HG03103 (cell line): ENCODE measurements around the gene AIM2.

Experiments used
- ATAC-seq: cut with Tn5 transposase; IDR thresholded peaks from one replicate; pipeline ENCODE4 v1.9.1; 2021; ENCODE audit warnings: low read depth; ENCODE audit not compliant: unreplicated experiment

The AIM2 gene

GRCh38 chr1:159025043-159025442 is 51.5 kb downstream of the AIM2 start:
- no peak for ATAC-seq

GRCh38 chr1:159023723-159024122 is 52.8 kb downstream of the AIM2 start:
- ATAC-seq, result no peak

- peak; percentile 91 for ATAC-seq
Observed at GRCh38 chr1:159015440-159015909, 61.1 kb downstream of the AIM2 start.

- ATAC-seq, result no peak
Observed at GRCh38 chr1:159014851-159015250, 61.7 kb downstream of the AIM2 start.

GRCh38 chr1:159014003-159014571 is 62.5 kb downstream of the AIM2 start:
- ATAC-seq, result no peak

- peak; percentile 37 for ATAC-seq
Observed at GRCh38 chr1:159012495-159012894, 64.1 kb downstream of the AIM2 start.
